Measurements from ENCODE around the gene ATP11A. TPM values are rescaled to one million over a fixed set of nuclear protein-coding genes. Genes with fewer than 3 reads are reported as not detected.

Gene ATP11A
- total and polyA plus RNA-seq, 10 of the 15 experiments (the other 5 are each of a cell fraction or from before 2014, with no cell fraction given), result 1.4 to 69.6 (median 14.4) TPM

- TF ChIP-seq ATF2 (IDR thresholded peaks at IDR 0.05; ENCODE audit: low read length) (no peak), STAT3 (IDR thresholded peaks at IDR 0.05; ENCODE audit: low read depth, low read length) (no peak), GABPA (IDR thresholded peaks at IDR 0.05; ENCODE audit: low read depth) (no peak), MLLT1 (IDR thresholded peaks at IDR 0.05) (no peak), ZNF592 (IDR thresholded peaks at IDR 0.05) (no peak), TCF7 (IDR thresholded peaks at IDR 0.05; ENCODE audit: borderline replicate concordance) (no peak), SP1 (IDR thresholded peaks at IDR 0.05; ENCODE audit: low read depth, low read length) (no peak), RELA (IDR thresholded peaks at IDR 0.05; ENCODE audit: borderline replicate concordance, partially characterized antibody) (no peak), SRF (IDR thresholded peaks at IDR 0.05; ENCODE audit: low read depth in 2 of 2, low read length in 2 of 2) (no peak)
These were observed 69.2 kb downstream of the ATP11A start (continued) for GRCh38 chr13:112759053-112759452.

Measured in GM12878 (cell line).